Natural killer cell treated with Interleukin-12 subunit alpha and Interleukin-12 subunit beta and Interleukin-15 and Interleukin-18, amount 100 ng/mL, for 72 hours (primary cell): ENCODE measurements around the gene HINFP. TPM values are rescaled to one million over a fixed set of nuclear protein-coding genes. Genes with fewer than 3 reads are reported as not detected.
"Not testable (repeated sequence)": the region's sequence is repeated elsewhere in the genome, so short reads cannot be mapped to it uniquely, and the experiment has no call there.

ENCODE experiments used
- ATAC-seq, 2 donors: fragments of 150-1000 bp; cut with Tn5 transposase in 1 of 2; sonication (Bioruptor Pico), chemical (Tn5 transposase) in 1 of 2; 2 replicates each; pipeline ENCODE4 v1.10.0; 2021
- DNase-seq: peaks from one replicate; pipeline ENCODE4 v3.0.0; 2022; ENCODE audit warnings: low spot score
- H3K27ac Mint-ChIP-seq, 2 donors: 1 replicate in 1 of 2; 2 replicates in 1 of 2; pipeline ENCODE4 v1.8.0; 2022; ENCODE audit warnings: mixed read lengths in 2 of 2, mild to moderate bottlenecking in 1 of 2, moderate library complexity in 1 of 2
- H3K27me3 Mint-ChIP-seq, 2 donors: 1 replicate in 1 of 2; 2 replicates in 1 of 2; pipeline ENCODE4 v1.8.0; 2022; ENCODE audit warnings: mixed read lengths in 2 of 2
- H3K36me3 Mint-ChIP-seq: one replicate; pipeline ENCODE4 v1.8.0; 2022; ENCODE audit warnings: mixed read lengths
- H3K4me1 Mint-ChIP-seq, 2 donors: 1 replicate in 1 of 2; 2 replicates in 1 of 2; pipeline ENCODE4 v1.8.0; 2022; ENCODE audit warnings: low read depth in 2 of 2, mixed read lengths in 2 of 2, mild to moderate bottlenecking in 1 of 2
- H3K4me3 Mint-ChIP-seq: one replicate; pipeline ENCODE4 v1.8.0; 2022; ENCODE audit warnings: mixed read lengths
- H3K9me3 Mint-ChIP-seq: 2 replicates; pipeline ENCODE4 v1.8.0; 2022; ENCODE audit warnings: mixed read lengths
- total RNA-seq, 2 donors: library from RNA; stranded (reverse); gene quantifications; one replicate each; pipeline ENCODE4 v1.2.3, GENCODE V29; 2022

HINFP gene
- total RNA-seq, 2 donors from 2014 or later = 33.4 to 49.5 TPM

- Mint-ChIP-seq H3K4me3 (no peak overlapping the region), H3K9me3 (no peaks in the 10 kb centered on the region), H3K4me1 (peaks cover 18 to 21% of the 10 kb centered on the region in 2 donors), H3K27ac (peak overlapping the region in 1 of 2 donors; percentile 5), H3K36me3 (peaks cover 12% of the 10 kb centered on the region), H3K27me3 (no peaks in the 10 kb centered on the region)
- ATAC-seq (no peak), DNase-seq (no peak)
Observed at GRCh38 chr11:119116601-119117000, 4.8 kb upstream of the HINFP start.

GRCh38 chr11:119117004-119117706, 4.2 kb upstream of the HINFP start:
- Mint-ChIP-seq H3K9me3 (no peaks in the 10 kb centered on the region), H3K36me3 (peaks cover 7% of the 10 kb centered on the region), H3K27ac (peak overlapping the region in 1 of 2 donors; percentile 5), H3K4me1 (peaks cover 19 to 26% of the 10 kb centered on the region in 2 donors), H3K27me3 (no peaks in the 10 kb centered on the region), H3K4me3 (no peak overlapping the region)
- ATAC-seq = no peak
- DNase-seq = no peak

DNA sequence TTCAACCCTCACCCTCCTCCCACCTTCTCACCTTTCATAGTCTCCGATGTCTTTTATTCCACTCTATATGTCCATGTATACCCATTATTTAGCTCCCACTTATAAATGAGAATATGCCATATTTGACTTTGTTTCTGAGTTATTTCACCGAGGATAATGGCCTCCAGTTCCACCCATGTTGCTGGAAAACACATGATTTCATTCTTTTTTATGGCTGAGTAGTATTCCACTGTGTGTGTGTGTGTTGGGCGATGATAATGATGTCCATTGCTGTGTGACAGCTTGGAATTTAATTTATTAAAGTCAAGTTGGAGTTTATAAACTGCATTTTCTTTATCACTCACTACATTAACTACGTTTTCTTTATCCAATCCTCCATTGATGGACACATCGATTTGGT, 3.2 kb upstream of the HINFP start:
- Mint-ChIP-seq H3K27me3 (no peaks in the 10 kb centered on the region), H3K4me1 (peaks cover 24 to 37% of the 10 kb centered on the region in 2 donors), H3K27ac (no peak overlapping the region), H3K36me3 (peaks cover 7% of the 10 kb centered on the region), H3K4me3 (no peak overlapping the region), H3K9me3 (no peaks in the 10 kb centered on the region)
- DNase-seq = no peak
- no peak for ATAC-seq

DNA sequence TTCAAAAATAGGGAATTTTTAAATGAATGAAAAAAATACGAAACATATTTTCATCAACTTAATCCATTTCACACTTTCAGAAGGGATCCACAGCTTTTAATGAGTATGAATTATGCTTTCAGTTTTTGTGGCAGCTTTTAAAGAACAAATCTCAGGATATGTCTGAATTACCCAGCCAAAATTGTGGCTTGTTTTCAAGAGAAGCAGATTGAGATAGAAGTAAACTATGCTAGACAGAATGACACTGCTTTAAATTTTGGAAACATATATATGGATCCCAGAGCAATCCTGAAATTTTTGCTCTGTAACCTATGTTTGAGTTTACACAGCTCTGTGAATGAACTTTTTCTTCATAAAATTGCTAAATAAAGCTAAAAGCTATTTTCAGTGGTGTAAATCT, 2.4 kb upstream of the HINFP start:
- DNase-seq = no peak
- H3K4me3 Mint-ChIP-seq = no peak overlapping the region
- H3K9me3 Mint-ChIP-seq = no peaks in the 10 kb centered on the region
- ATAC-seq = no peak
- peaks cover 7% of the 10 kb centered on the region for H3K36me3 Mint-ChIP-seq
- H3K27me3 Mint-ChIP-seq = no peaks in the 10 kb centered on the region
- H3K27ac Mint-ChIP-seq = no peak overlapping the region
- H3K4me1 Mint-ChIP-seq = peaks cover 24 to 38% of the 10 kb centered on the region in 2 donors

- no peaks in the 10 kb centered on the region for H3K27me3 Mint-ChIP-seq
- peaks cover 21 to 32% of the 10 kb centered on the region in 2 donors for H3K4me1 Mint-ChIP-seq
- H3K4me3 Mint-ChIP-seq = peak overlapping the region; percentile 98
- H3K27ac Mint-ChIP-seq = peak overlapping the region; percentile 74 to 90
- ATAC-seq (no peak), DNase-seq (no peak)
- peaks cover under 1% of the 10 kb centered on the region for H3K36me3 Mint-ChIP-seq
- H3K9me3 Mint-ChIP-seq = no peaks in the 10 kb centered on the region
Observed at GRCh38 chr11:119120639-119121007, 757 bp upstream of the HINFP start.

DNA sequence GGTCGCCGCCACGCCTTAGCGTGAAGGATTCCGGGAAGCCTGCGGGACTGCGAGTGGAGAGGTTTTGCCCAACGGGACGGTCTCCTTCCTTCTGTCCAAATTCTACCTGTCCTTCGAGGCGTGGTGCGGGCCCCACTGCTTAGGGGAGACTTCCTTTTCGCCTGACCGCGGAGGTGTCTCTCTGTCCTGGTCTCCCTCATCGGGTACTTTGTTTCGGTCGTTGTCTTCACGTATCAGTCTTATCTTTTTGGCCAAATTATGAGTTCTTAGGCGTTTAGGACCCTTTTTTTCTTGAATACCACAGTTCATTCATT, 388 bp downstream of the HINFP start:
- H3K27me3 Mint-ChIP-seq = no peaks in the 10 kb centered on the region
- no peaks in the 10 kb centered on the region for H3K9me3 Mint-ChIP-seq
- H3K4me1 Mint-ChIP-seq = peaks cover 20 to 32% of the 10 kb centered on the region in 2 donors
- H3K27ac Mint-ChIP-seq = peak overlapping the region; percentile 74 to 90
- peak in 1 of 2 donors; percentile 29 for ATAC-seq
- DNase-seq = no peak
- no peaks in the 10 kb centered on the region for H3K36me3 Mint-ChIP-seq
- peak overlapping the region; percentile 98 for H3K4me3 Mint-ChIP-seq

DNA sequence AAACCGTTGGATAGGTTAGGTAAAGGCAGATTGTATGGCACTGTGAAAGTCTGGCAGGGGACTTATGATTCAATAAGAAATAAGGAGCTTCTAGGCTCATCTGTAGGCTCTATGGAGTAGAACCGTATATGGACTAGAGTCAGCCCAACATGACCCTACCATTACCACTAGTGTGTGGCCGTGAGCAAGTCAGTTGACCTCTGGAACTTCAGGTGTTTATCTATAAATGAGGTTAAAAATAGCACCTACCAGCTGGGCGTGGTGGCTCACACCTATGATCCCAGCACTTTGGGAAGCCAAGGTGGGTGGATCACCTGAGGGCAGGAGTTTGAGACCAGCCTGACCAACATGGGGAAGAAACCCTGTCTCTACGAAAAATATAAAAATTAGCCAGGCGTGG, 4.4 kb downstream of the HINFP start:
- no peak for DNase-seq
- ATAC-seq = no peak
- no peak overlapping the region for H3K27ac Mint-ChIP-seq
- H3K36me3 Mint-ChIP-seq = no peaks in the 10 kb centered on the region
- H3K4me1 Mint-ChIP-seq = peaks cover 15 to 23% of the 10 kb centered on the region in 2 donors
- H3K27me3 Mint-ChIP-seq = no peaks in the 10 kb centered on the region
- H3K9me3 Mint-ChIP-seq = no peaks in the 10 kb centered on the region
- H3K4me3 Mint-ChIP-seq = no peak overlapping the region

DNA sequence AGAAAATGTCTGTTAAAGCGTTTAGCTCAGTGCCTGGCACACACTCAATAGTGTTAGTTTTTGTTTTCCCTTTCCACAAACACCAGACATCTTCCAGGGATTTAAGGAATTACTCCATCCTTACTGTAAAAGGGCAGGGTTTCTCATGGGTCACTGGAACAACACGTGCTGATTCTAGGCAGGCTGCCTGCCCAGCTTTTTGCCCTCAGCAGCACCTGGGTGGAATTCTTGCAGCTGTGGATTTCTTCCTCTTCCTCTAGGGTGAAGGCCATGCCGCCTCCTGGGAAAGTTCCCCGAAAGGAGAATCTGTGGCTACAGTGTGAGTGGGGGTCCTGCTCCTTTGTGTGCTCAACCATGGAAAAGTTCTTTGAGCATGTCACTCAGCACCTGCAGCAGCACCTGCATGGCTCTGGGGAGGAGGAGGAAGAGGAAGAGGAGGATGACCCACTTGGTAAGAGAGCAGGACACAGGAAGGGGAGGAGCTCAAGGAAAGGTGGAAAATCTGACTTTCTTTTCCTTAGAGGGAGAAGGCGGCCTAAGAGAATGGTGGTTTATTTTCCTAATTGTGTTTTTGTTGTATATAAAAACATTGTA, 5.4 kb downstream of the HINFP start:
- DNase-seq (no peak), ATAC-seq (no peak)
- Mint-ChIP-seq H3K4me1 (peaks cover 15 to 16% of the 10 kb centered on the region in 2 donors), H3K9me3 (no peaks in the 10 kb centered on the region), H3K27ac (peak overlapping the region in 1 of 2 donors; percentile 69), H3K4me3 (no peak overlapping the region), H3K27me3 (no peaks in the 10 kb centered on the region), H3K36me3 (no peaks in the 10 kb centered on the region)

DNA sequence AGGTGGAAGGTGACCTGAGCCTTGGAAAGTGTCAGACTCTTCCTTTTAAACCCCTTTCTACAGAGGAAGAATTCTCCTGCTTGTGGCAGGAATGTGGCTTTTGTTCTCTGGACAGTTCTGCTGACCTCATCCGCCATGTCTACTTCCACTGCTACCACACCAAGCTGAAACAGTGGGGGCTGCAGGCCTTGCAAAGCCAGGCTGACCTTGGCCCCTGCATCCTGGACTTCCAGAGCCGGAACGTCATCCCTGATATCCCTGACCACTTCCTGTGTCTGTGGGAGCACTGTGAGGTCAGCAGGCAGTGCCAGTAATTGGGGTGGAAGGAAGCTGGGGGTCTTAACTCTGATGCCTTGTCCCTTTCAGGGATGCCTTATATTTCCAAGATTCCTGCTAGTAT, 9.3 kb downstream of the HINFP start:
- no peaks in the 10 kb centered on the region for H3K27me3 Mint-ChIP-seq
- H3K4me1 Mint-ChIP-seq = peaks cover 0 to 6% of the 10 kb centered on the region in 2 donors
- H3K27ac Mint-ChIP-seq = no peak overlapping the region
- ATAC-seq (no peak), DNase-seq (no peak)
- no peak overlapping the region for H3K4me3 Mint-ChIP-seq
- peaks cover 12% of the 10 kb centered on the region for H3K36me3 Mint-ChIP-seq
- no peaks in the 10 kb centered on the region for H3K9me3 Mint-ChIP-seq

DNA sequence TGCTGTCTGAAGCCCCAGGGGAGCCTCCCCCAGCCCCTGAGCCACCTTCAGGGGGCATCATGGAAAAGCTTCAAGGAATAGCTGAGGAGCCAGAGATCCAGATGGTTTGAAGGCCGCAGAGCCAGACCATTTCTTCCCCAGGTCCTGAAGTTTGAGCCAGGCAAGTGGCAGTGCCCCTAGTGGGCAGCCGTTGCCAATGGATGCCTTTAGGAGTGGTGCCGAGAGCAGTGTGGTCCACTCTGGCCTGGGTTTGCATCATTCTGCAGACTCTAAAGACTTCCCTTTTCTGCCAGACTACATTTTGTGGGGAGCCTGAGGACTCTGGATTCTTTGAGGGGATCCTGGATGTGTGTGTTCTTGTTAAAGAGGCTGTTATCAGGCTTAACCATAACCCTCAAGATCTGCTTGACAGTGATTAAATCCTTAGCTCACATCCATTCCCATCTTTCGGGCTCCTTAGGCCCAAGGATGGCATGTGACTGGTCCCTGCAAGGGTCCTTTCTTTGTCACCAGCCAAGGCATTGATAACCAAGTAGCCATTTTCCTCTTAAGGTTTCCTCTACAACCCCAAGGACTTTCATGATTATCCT, 13.1 kb downstream of the HINFP start:
- Mint-ChIP-seq H3K9me3 (no peaks in the 10 kb centered on the region), H3K4me1 (peaks cover 0 to 2% of the 10 kb centered on the region in 2 donors), H3K27me3 (peaks cover 8 to 12% of the 10 kb centered on the region in 2 donors), H3K4me3 (no peak overlapping the region), H3K27ac (no peak overlapping the region), H3K36me3 (peaks cover 12% of the 10 kb centered on the region)
- ATAC-seq (no peak), DNase-seq (no peak)

DNA sequence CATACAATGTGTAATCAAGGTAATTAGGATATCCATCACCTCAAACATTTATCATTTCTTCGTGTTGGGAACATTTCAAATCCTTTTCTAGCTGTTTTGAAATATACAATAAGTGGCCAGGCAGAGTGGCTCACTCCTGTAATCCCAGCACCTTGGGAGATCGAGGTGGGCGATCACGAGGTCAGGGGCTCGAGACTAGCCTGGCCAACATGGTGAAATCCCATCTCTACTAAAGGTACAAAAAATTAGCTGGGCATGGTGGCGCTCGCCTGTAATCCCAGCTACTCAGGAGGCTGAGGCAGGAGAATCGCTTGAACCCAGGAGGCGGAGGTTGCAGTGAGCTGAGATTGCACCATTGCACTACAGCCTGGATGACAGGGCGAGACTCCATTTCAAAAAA, 17.9 kb downstream of the HINFP start:
- not testable (repeated sequence) for H3K27ac Mint-ChIP-seq, ATAC-seq, DNase-seq, H3K4me3 Mint-ChIP-seq, H3K4me1 Mint-ChIP-seq, H3K9me3 Mint-ChIP-seq, H3K36me3 Mint-ChIP-seq
- H3K27me3 Mint-ChIP-seq = peaks cover 18 to 20% of the 10 kb centered on the region in 2 donors

GRCh38 chr11:119144825-119145486, 23.6 kb downstream of the HINFP start:
- Mint-ChIP-seq H3K4me3 (no peak overlapping the region), H3K27ac (no peak overlapping the region), H3K9me3 (no peaks in the 10 kb centered on the region), H3K4me1 (peaks cover 12% of the 10 kb centered on the region in 2 donors), H3K36me3 (no peaks in the 10 kb centered on the region), H3K27me3 (peaks cover 33 to 39% of the 10 kb centered on the region in 2 donors)
- ATAC-seq (peak; percentile 45 to 70), DNase-seq (no peak)

GRCh38 chr11:119145551-119145950, 24.2 kb downstream of the HINFP start:
- H3K36me3 Mint-ChIP-seq = no peaks in the 10 kb centered on the region
- H3K4me3 Mint-ChIP-seq = no peak overlapping the region
- H3K27ac Mint-ChIP-seq = no peak overlapping the region
- no peaks in the 10 kb centered on the region for H3K9me3 Mint-ChIP-seq
- ATAC-seq (no peak), DNase-seq (no peak)
- peaks cover 36 to 39% of the 10 kb centered on the region in 2 donors for H3K27me3 Mint-ChIP-seq
- H3K4me1 Mint-ChIP-seq = peaks cover 12 to 15% of the 10 kb centered on the region in 2 donors
